GM12878 (cell line): ENCODE data around the gene PROX2. TPM values are rescaled to one million over a fixed set of nuclear protein-coding genes. Genes with fewer than 3 reads are reported as not detected.

ENCODE experiments used
- ATAC-seq: fragments of 200-7000 bp; cut with Tn5 transposase; 3 replicates; pipeline ENCODE4 v1.9.1; 2020; ENCODE audit warnings: mild to moderate bottlenecking, moderate library complexity
- BruUV-seq: library from RNA; stranded (reverse); fragments of 400-500 nt; replicated peaks from 2 replicates; lab custom pipeline; 2021; lab: Mats Ljungman, UMichigan
- CTCF ChIA-PET: fragments of 300-600 bp; sonication (Branson Sonifier 250); formaldehyde crosslinking; extraction: SDS; loops from one replicate; lab custom pipeline; 2021; ENCODE audit warnings: inconsistent platforms; lab: Yijun Ruan, JAX
- POLR2A ChIA-PET: fragments of 350-600 bp; formaldehyde crosslinking; extraction: SDS; loops from one replicate; lab custom pipeline; 2021; ENCODE audit warnings: inconsistent platforms; lab: Charles Lee
- RAD21 ChIA-PET: fragments of 300-600 bp; sonication (Branson Sonifier 250); formaldehyde crosslinking; loops from one replicate; lab custom pipeline; 2023; ENCODE audit warnings: antibody characterized with exemption; ENCODE audit not compliant: unreplicated experiment; lab: Charles Lee
- SMC1A ChIA-PET: fragments of 300-600 bp; sonication (Branson Sonifier 250); formaldehyde crosslinking; loops from one replicate; lab custom pipeline; 2023; ENCODE audit not compliant: unreplicated experiment, uncharacterized antibody; lab: Charles Lee
- DNase-seq: peaks from one replicate; pipeline ENCODE4 v3.0.0-alpha.2; 2011; ENCODE audit warnings: low read depth, low spot score
- FAIRE-seq: peaks from 3 replicates; lab custom pipeline; 2011; peaks lifted over from hg19 to GRCh38; lab: Jason Lieb, UNC
- H2AFZ ChIP-seq: 2 replicates; pipeline ENCODE4 v1.6.0; 2011; ENCODE audit warnings: low read depth, low read length, control low read depth; ENCODE audit not compliant: control insufficient read depth
- H3K27ac ChIP-seq: 2 replicates; pipeline ENCODE4 v1.5.1; 2011; ENCODE audit warnings: control low read depth; ENCODE audit not compliant: control insufficient read depth, insufficient read depth
- H3K27me3 ChIP-seq, 2 experiments: replicated peaks in 1 of 2; 2 replicates each; pipeline versions ENCODE4 v1.6.0 to v1.6.1; 2011; ENCODE audit warnings: low read length in 1 of 2; ENCODE audit not compliant: control insufficient read depth in 2 of 2, insufficient read depth in 2 of 2
- H3K36me3 ChIP-seq, 2 experiments: 2 replicates each; pipeline ENCODE4 v1.5.1; 2011; ENCODE audit warnings: low read length in 1 of 2; ENCODE audit not compliant: control insufficient read depth in 2 of 2, insufficient read depth in 2 of 2
- H3K4me1 ChIP-seq: 2 replicates; pipeline ENCODE4 v1.6.1; 2011; ENCODE audit warnings: mild to moderate bottlenecking, low read length, moderate library complexity, mixed read lengths; ENCODE audit not compliant: control insufficient read depth, insufficient read depth
- H3K4me2 ChIP-seq: 2 replicates; pipeline ENCODE4 v1.6.0; 2011; ENCODE audit warnings: control low read depth; ENCODE audit not compliant: control insufficient read depth, insufficient read depth
- H3K4me3 ChIP-seq: fragments of 200-600 bp; sonication (generic); 2 replicates; pipeline ENCODE4 v1.5.1; 2016
- H3K79me2 ChIP-seq: 2 replicates; pipeline ENCODE4 v1.6.0; 2011; ENCODE audit warnings: low read length; ENCODE audit not compliant: control insufficient read depth, insufficient read depth
- H3K9ac ChIP-seq: 2 replicates; pipeline ENCODE4 v1.8.0; 2011; ENCODE audit warnings: low read length, control low read depth, mixed read lengths; ENCODE audit not compliant: control insufficient read depth, insufficient read depth
- H3K9me3 ChIP-seq: replicated peaks from 3 replicates; pipeline ENCODE4 v1.5.1; 2011; ENCODE audit warnings: mild to moderate bottlenecking, low read length; ENCODE audit not compliant: control insufficient read depth, insufficient read depth
- H4K20me1 ChIP-seq: 2 replicates; pipeline ENCODE4 v1.6.0; 2011; ENCODE audit not compliant: control insufficient read depth, insufficient read depth
- BCLAF1 ChIP-seq: fragments of 450-650 bp; IDR thresholded peaks from 2 replicates; pipeline ENCODE4 v1.6.1; 2017; ENCODE audit warnings: antibody characterized with exemption, mild to moderate bottlenecking, moderate library complexity
- EED ChIP-seq: sonication (generic); IDR thresholded peaks from 2 replicates; pipeline ENCODE4 v1.6.1; 2016; ENCODE audit warnings: antibody characterized with exemption, low read depth
- IKZF1 ChIP-seq: fragments of 450-650 bp; conservative IDR thresholded peaks from 2 replicates; pipeline ENCODE4 v1.6.1; 2017; ENCODE audit warnings: antibody characterized with exemption, mild to moderate bottlenecking
- PRDM15 ChIP-seq: fragments of 450-650 bp; formaldehyde crosslinking; IDR thresholded peaks from 2 replicates; pipeline ENCODE4 v1.4.0; 2020; ENCODE audit warnings: mild to moderate bottlenecking, moderate library complexity
- RB1 ChIP-seq: fragments of 450-650 bp; formaldehyde crosslinking; IDR thresholded peaks from 2 replicates; pipeline ENCODE4 v1.6.1; 2017; ENCODE audit warnings: mild to moderate bottlenecking, borderline replicate concordance
- SREBF2 ChIP-seq: IDR thresholded peaks from 2 replicates; pipeline ENCODE4 v1.6.1; 2012; ENCODE audit warnings: mild to moderate bottlenecking, low read length
- WGBS: methylation state at CpG from one replicate; pipeline ENCODE4 v1.1.6; 2016; ENCODE audit warnings: low lambda C conversion rate; ENCODE audit not compliant: insufficient replicate concordance, insufficient coverage; ENCODE audit errors: missing lambda C conversion rate; 5-methylcytosine and 5-hydroxymethylcytosine counted together
- in situ Hi-C: fragments of 300-500 bp; cut with MboI; formaldehyde crosslinking; loops from 9 replicates; pipeline ENCODE4 v1.14.3; 2018; ENCODE audit warnings: mixed read lengths
- intact Hi-C: fragments of 100-400 bp; cut with micrococcal nuclease; formaldehyde crosslinking; loops from one replicate; pipeline ENCODE4 v1.14.2; 2022; ENCODE audit not compliant: unreplicated experiment
- polyA plus RNA-seq, 11 experiments: library from polyadenylated mRNA; depleted of rRNA in 4 of 11; unstranded in 6 of 11; stranded (reverse) in 5 of 11; fragments of >200 nt; fragmentation: Nextera tagmentation in 4 of 11; fragmentation: Illumina TruSeq in 1 of 11; extraction: Ambion mirVana in 4 of 11; extraction: Trizol in 1 of 11; gene quantifications; 1 replicate in 1 of 11; 2 replicates in 10 of 11; pipeline versions ENCODE4 v1.2.1 to v1.2.3, GENCODE V29; 2011 to 2016; ENCODE audit warnings: inconsistent platforms in 2 of 11, missing spikeins in 2 of 11, low read depth in 1 of 11
- total RNA-seq, 4 experiments: library from RNA; depleted of rRNA in 3 of 4; stranded (reverse); fragments of >200 nt in 3 of 4; fragmentation: Illumina TruSeq in 1 of 4; extraction: Trizol in 1 of 4; gene quantifications; 2 replicates each; pipeline versions ENCODE4 v1.2.1 to v1.2.3, GENCODE V29; 2013 to 2021

The PROX2 gene
- total and polyA plus RNA-seq, 10 of the 15 experiments (the other 5 are each of a cell fraction or from before 2014, with no cell fraction given): 0.04 to 0.42 (median 0.19) TPM

GRCh38 chr14:74910556-74910955 lies 34.6 kb upstream of the PROX2 start (continued):
- no peak for TF ChIP-seq PRDM15 (CRISPR knock-in tag)
- no peak for TF ChIP-seq EED

- SMC1A ChIA-PET: no interaction called here
- FAIRE-seq (no peak), ATAC-seq (no peak), DNase-seq (no peak)
- H4K20me1 ChIP-seq: no peaks in the 10 kb centered on the region
- intact Hi-C loops: no loop called here
- no peaks in the 10 kb centered on the region for H3K79me2 ChIP-seq
- WGBS: 81% methylated on average over 9 of the region's 10 CpGs
- no peak overlapping the region for H3K27ac ChIP-seq
- TF ChIP-seq BCLAF1: no peak
- TF ChIP-seq RB1: no peak
- no peak for TF ChIP-seq IKZF1
- no peak for TF ChIP-seq SREBF2
- in situ Hi-C loops: no loop called here
- POLR2A ChIA-PET: no interaction called here
- peaks cover 4 to 6% of the 10 kb centered on the region in 2 experiments; a peak in 3 of 4 replicates for H3K36me3 ChIP-seq
- H3K9me3 ChIP-seq: no peaks in the 10 kb centered on the region
- H3K27me3 ChIP-seq: no peaks in the 10 kb centered on the region
- H3K4me1 ChIP-seq: no peaks in the 10 kb centered on the region
- no peak overlapping the region for H3K4me2 ChIP-seq
- H2AFZ ChIP-seq: no peak overlapping the region
- no TSS peak for BruUV-seq
- H3K4me3 ChIP-seq: no peak overlapping the region
- CTCF ChIA-PET: interaction anchor here (0.8 to 26.0 kb wide), 3 partner anchors 30 to 180 kb away, joined by 3 to 552 read pairs (median 6); no protein-coding TSS in a partner anchor
- RAD21 ChIA-PET: no interaction called here
- H3K9ac ChIP-seq: no peak overlapping the region
Observed at GRCh38 chr14:74909911-74910310, 34.0 kb upstream of the PROX2 start.
